K562 (cell line): ENCODE measurements around the gene SPIB. TPM values are rescaled to one million over a fixed set of nuclear protein-coding genes. Genes with fewer than 3 reads are reported as not detected.

Source experiments
- CBX5 ChIP-seq: IDR thresholded peaks from 2 replicates; pipeline ENCODE4 v1.6.1; 2014; ENCODE audit warnings: low read depth, borderline replicate concordance
- CHD7 ChIP-seq: fragments of 200-600 bp; sonication (generic); IDR thresholded peaks from one replicate; pipeline ENCODE4 v1.6.1; 2012; ENCODE audit warnings: mild to moderate bottlenecking, low read depth, low read length, inconsistent platforms
- GMEB1 ChIP-seq: fragments of 250-450 bp; sonication (Bioruptor Pico); IDR thresholded peaks from 2 replicates; pipeline ENCODE4 v1.4.0; 2020; ENCODE audit warnings: mild to moderate bottlenecking
- MAFF ChIP-seq: IDR thresholded peaks from 2 replicates; pipeline ENCODE4 v1.6.1; 2012; ENCODE audit warnings: low read length, improper control_type of control experiment
- MTF1 ChIP-seq: fragments of 250-450 bp; sonication (Bioruptor Pico); IDR thresholded peaks from 2 replicates; pipeline ENCODE4 v1.9.0; 2021; ENCODE audit warnings: moderate library complexity, mild to moderate bottlenecking, inconsistent platforms, borderline replicate concordance
- NRF1 ChIP-seq, 2 experiments: fragments of 450-650 bp; IDR thresholded peaks in 1 of 2; conservative IDR thresholded peaks in 1 of 2; 2 replicates each; pipeline ENCODE4 v1.6.1; 2014; ENCODE audit warnings: mild to moderate bottlenecking in 2 of 2
- THRAP3 ChIP-seq: fragments of 450-650 bp; IDR thresholded peaks from 2 replicates; pipeline ENCODE4 v1.6.1; 2016; ENCODE audit warnings: mild to moderate bottlenecking, inconsistent platforms, borderline replicate concordance
- XRCC5 ChIP-seq: fragments of 200-400 bp; formaldehyde crosslinking; IDR thresholded peaks from 2 replicates; pipeline ENCODE4 v1.6.1; 2017; ENCODE audit warnings: low read depth, mild to moderate bottlenecking, low read length
- ZBTB9 ChIP-seq: fragments of 450-650 bp; formaldehyde crosslinking; IDR thresholded peaks from 2 replicates; pipeline ENCODE4 v1.4.0; 2020; ENCODE audit warnings: mild to moderate bottlenecking, moderate library complexity
- ZNF23 ChIP-seq: fragments of 250-450 bp; sonication (Bioruptor Pico); IDR thresholded peaks from 2 replicates; pipeline ENCODE4 v1.4.0; 2020; ENCODE audit warnings: mild to moderate bottlenecking
- ZNF280B ChIP-seq: fragments of 250-450 bp; sonication (Bioruptor Pico); IDR thresholded peaks from 2 replicates; pipeline ENCODE4 v1.5.1; 2021; ENCODE audit warnings: mild to moderate bottlenecking
- polyA plus RNA-seq, 8 experiments: library from polyadenylated mRNA; depleted of rRNA in 4 of 8; stranded (reverse) in 5 of 8; unstranded in 3 of 8; fragments of >200 nt; fragmentation: Nextera tagmentation in 2 of 8; fragmentation: Illumina TruSeq in 1 of 8; extraction: Ambion mirVana in 2 of 8; extraction: Trizol in 1 of 8; gene quantifications; 2 replicates each; pipeline versions ENCODE4 v1.2.1 to v1.2.3, GENCODE V29; 2011 to 2014; ENCODE audit warnings: inconsistent platforms in 1 of 8, missing spikeins in 1 of 8
- total RNA-seq, 7 experiments: library from RNA; depleted of rRNA in 6 of 7; stranded (reverse); fragments of >200 nt in 6 of 7; fragmentation: Illumina TruSeq in 2 of 7; extraction: Trizol in 2 of 7; gene quantifications; 2 replicates each; pipeline versions ENCODE4 v1.2.1 to v1.2.3, GENCODE V29; 2011 to 2021; ENCODE audit warnings: low replicate concordance in 1 of 7

SPIB gene
- total and polyA plus RNA-seq, 9 of the 15 experiments (the other 6 are each of a cell fraction or from before 2014, with no cell fraction given) = 0.06 to 1.0 (median 0.43) TPM; not detected in 1

GRCh38 chr19:50461066-50461875 lies 42.5 kb downstream of the SPIB start (continued):
- no peak for TF ChIP-seq CHD7
- TF ChIP-seq ZNF23 (CRISPR knock-in tag) = no peak
- no peak for TF ChIP-seq GMEB1 (CRISPR knock-in tag)
- no peak for TF ChIP-seq ZNF280B (CRISPR knock-in tag)
- no peak for TF ChIP-seq XRCC5
- no peak for TF ChIP-seq ZBTB9 (CRISPR knock-in tag)
- no peak for TF ChIP-seq MAFF
- TF ChIP-seq CBX5 = no peak
- TF ChIP-seq MTF1 = no peak
- TF ChIP-seq NRF1 (conservative IDR thresholded peaks at IDR 0.05 in 1 of 2, IDR thresholded peaks at IDR 0.05 in 1 of 2) = peak; percentile 16 to 35; a peak in 1 of 4 replicates
- no peak for TF ChIP-seq THRAP3
